Osteoblast (primary cell): ENCODE results near the gene MED13L. TPM values are rescaled to one million over a fixed set of nuclear protein-coding genes. Genes with fewer than 3 reads are reported as not detected.

Experiments used
- DNase-seq: peaks from one replicate; pipeline ENCODE4 v3.0.0; 2011; ENCODE audit warnings: low spot score, mixed read lengths; ENCODE audit not compliant: insufficient read length; ENCODE audit errors: missing footprints
- H2AFZ ChIP-seq: 2 replicates; pipeline ENCODE4 v1.6.0; 2011; ENCODE audit warnings: mild to moderate bottlenecking, low read length
- H3K27ac ChIP-seq: 2 replicates; pipeline ENCODE4 v1.5.1; 2011; ENCODE audit warnings: mild to moderate bottlenecking, low read depth, low read length, moderate library complexity
- H3K27me3 ChIP-seq: 2 replicates; pipeline ENCODE4 v1.6.0; 2012; ENCODE audit warnings: mild to moderate bottlenecking, control low read depth, inconsistent platforms, low read length, moderate library complexity; ENCODE audit not compliant: insufficient read depth
- H3K36me3 ChIP-seq: 2 replicates; pipeline ENCODE4 v1.5.1; 2011; ENCODE audit warnings: mild to moderate bottlenecking, low read length, control low read depth, moderate library complexity; ENCODE audit not compliant: insufficient read depth
- H3K4me1 ChIP-seq: 2 replicates; pipeline ENCODE4 v1.5.1; 2011; ENCODE audit warnings: mild to moderate bottlenecking, low read length, control low read depth, moderate library complexity; ENCODE audit not compliant: insufficient read depth
- H3K4me2 ChIP-seq: 2 replicates; pipeline ENCODE4 v1.6.0; 2011; ENCODE audit warnings: mild to moderate bottlenecking, low read length; ENCODE audit not compliant: insufficient read depth
- H3K4me3 ChIP-seq: fragments of 200-600 bp; sonication (generic); 3 replicates; pipeline ENCODE4 v1.5.1; 2012; ENCODE audit warnings: mild to moderate bottlenecking, low read length, inconsistent platforms; ENCODE audit not compliant: insufficient read depth
- H3K79me2 ChIP-seq: 2 replicates; pipeline ENCODE4 v1.6.0; 2012; ENCODE audit warnings: mild to moderate bottlenecking, low read length, control low read depth, inconsistent platforms; ENCODE audit not compliant: insufficient read depth
- H3K9me3 ChIP-seq: 2 replicates; pipeline ENCODE4 v1.5.1; 2011; ENCODE audit warnings: low read depth, low read length, control low read depth
- H4K20me1 ChIP-seq: 2 replicates; pipeline ENCODE4 v1.6.0; 2012; ENCODE audit warnings: mild to moderate bottlenecking, low read length, control low read depth; ENCODE audit not compliant: insufficient read depth
- small RNA-seq: library from RNA; depleted of rRNA; stranded (forward); fragments of <200 nt; gene quantifications from one replicate; pipeline ENCODE3, GENCODE V24; 2012
- total RNA-seq: library from RNA; depleted of rRNA; stranded (reverse); fragments of >200 nt; gene quantifications from 2 replicates; pipeline ENCODE4 v1.2.3, GENCODE V29; 2012
- TF ChIP-seq, protein P1 (sequence below): IDR thresholded peaks from 2 replicates; pipeline ENCODE4 v1.5.1; 2011; ENCODE audit warnings: mild to moderate bottlenecking, low read depth, low read length, moderate library complexity; ENCODE audit errors: extremely low read depth

The MED13L gene
- total RNA-seq, 1 donor, result 359 TPM

GRCh38 chr12:115911360-115911759 lies 366.1 kb downstream of the MED13L start:
- peaks cover 3% of the 10 kb centered on the region for H3K27me3 ChIP-seq
- no peaks in the 10 kb centered on the region for H3K4me1 ChIP-seq
- no peak for DNase-seq
- TF ChIP-seq, protein P1, sequence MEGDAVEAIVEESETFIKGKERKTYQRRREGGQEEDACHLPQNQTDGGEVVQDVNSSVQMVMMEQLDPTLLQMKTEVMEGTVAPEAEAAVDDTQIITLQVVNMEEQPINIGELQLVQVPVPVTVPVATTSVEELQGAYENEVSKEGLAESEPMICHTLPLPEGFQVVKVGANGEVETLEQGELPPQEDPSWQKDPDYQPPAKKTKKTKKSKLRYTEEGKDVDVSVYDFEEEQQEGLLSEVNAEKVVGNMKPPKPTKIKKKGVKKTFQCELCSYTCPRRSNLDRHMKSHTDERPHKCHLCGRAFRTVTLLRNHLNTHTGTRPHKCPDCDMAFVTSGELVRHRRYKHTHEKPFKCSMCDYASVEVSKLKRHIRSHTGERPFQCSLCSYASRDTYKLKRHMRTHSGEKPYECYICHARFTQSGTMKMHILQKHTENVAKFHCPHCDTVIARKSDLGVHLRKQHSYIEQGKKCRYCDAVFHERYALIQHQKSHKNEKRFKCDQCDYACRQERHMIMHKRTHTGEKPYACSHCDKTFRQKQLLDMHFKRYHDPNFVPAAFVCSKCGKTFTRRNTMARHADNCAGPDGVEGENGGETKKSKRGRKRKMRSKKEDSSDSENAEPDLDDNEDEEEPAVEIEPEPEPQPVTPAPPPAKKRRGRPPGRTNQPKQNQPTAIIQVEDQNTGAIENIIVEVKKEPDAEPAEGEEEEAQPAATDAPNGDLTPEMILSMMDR, result no peak
- H3K9me3 ChIP-seq, result no peaks in the 10 kb centered on the region
- H2AFZ ChIP-seq, result no peak overlapping the region
- H3K79me2 ChIP-seq, result no peaks in the 10 kb centered on the region
- H3K36me3 ChIP-seq, result no peaks in the 10 kb centered on the region
- H3K4me3 ChIP-seq, result no peak overlapping the region
- no peaks in the 10 kb centered on the region for H4K20me1 ChIP-seq
- no peak overlapping the region for H3K27ac ChIP-seq
- no peak overlapping the region for H3K4me2 ChIP-seq

GRCh38 chr12:115910057-115910456 lies 367.4 kb downstream of the MED13L start:
- Histone ChIP-seq H2AFZ (no peak overlapping the region), H3K4me2 (no peak overlapping the region), H3K9me3 (no peaks in the 10 kb centered on the region), H3K27ac (no peak overlapping the region), H4K20me1 (no peaks in the 10 kb centered on the region), H3K27me3 (peaks cover under 1% of the 10 kb centered on the region), H3K4me3 (no peak overlapping the region), H3K36me3 (no peaks in the 10 kb centered on the region), H3K79me2 (no peaks in the 10 kb centered on the region), H3K4me1 (no peaks in the 10 kb centered on the region)
- TF ChIP-seq, protein P1, result no peak
- DNase-seq, result no peak

Small RNA genes lying within 50 kb of the gene (small RNA-seq; reads per million reads assigned to genes)
- gene MIR620 (not detected), gene RNU6-1188P (not detected), gene SNRPGP18 (not detected)
